ENCODE data around the gene SH3D19.
"Not testable (repeated sequence)": the region's sequence is repeated elsewhere in the genome, so short reads cannot be mapped to it uniquely, and the experiment has no call there.

SH3D19 gene

GRCh38 chr4:151322570-151322969, 2.8 kb downstream of the SH3D19 start:
- no peak for DNase-seq (ENCODE audit: low read depth)

- not testable (repeated sequence) for DNase-seq (ENCODE audit: low read depth)
These were observed 3.2 kb downstream of the SH3D19 start for GRCh38 chr4:151322161-151322560.

- no peak for DNase-seq (ENCODE audit: low read depth)
These were observed 3.8 kb downstream of the SH3D19 start for GRCh38 chr4:151321586-151321985.

GRCh38 chr4:151319490-151319889, 5.9 kb downstream of the SH3D19 start:
- no peak for DNase-seq (ENCODE audit: low read depth)

GRCh38 chr4:151318307-151319006, 6.9 kb downstream of the SH3D19 start:
- no peak for DNase-seq (ENCODE audit: low read depth)

- DNase-seq (ENCODE audit: low read depth), result no peak
These were observed 8.8 kb downstream of the SH3D19 start for GRCh38 chr4:151316645-151317044.

GRCh38 chr4:151315212-151315886, 10.1 kb downstream of the SH3D19 start:
- no peak for DNase-seq (ENCODE audit: low read depth)

- DNase-seq (ENCODE audit: low read depth), result no peak
These were observed 10.9 kb downstream of the SH3D19 start for GRCh38 chr4:151314479-151314878.

- no peak for DNase-seq (ENCODE audit: low read depth)
These were observed 11.4 kb downstream of the SH3D19 start for GRCh38 chr4:151314010-151314355.

GRCh38 chr4:151313306-151314009, 11.9 kb downstream of the SH3D19 start:
- DNase-seq (ENCODE audit: low read depth), result no peak

- DNase-seq (ENCODE audit: low read depth), result no peak
These were observed 15.2 kb downstream of the SH3D19 start for GRCh38 chr4:151310124-151310728.

- no peak for DNase-seq (ENCODE audit: low read depth)
These were observed 20.6 kb downstream of the SH3D19 start for GRCh38 chr4:151304755-151305154.

GRCh38 chr4:151304226-151304625, 21.2 kb downstream of the SH3D19 start:
- no peak for DNase-seq (ENCODE audit: low read depth)

GRCh38 chr4:151302432-151302831, 23.0 kb downstream of the SH3D19 start:
- DNase-seq (ENCODE audit: low read depth), result no peak

GRCh38 chr4:151297170-151297569, 28.2 kb downstream of the SH3D19 start:
- DNase-seq (ENCODE audit: low read depth), result no peak

GRCh38 chr4:151296227-151296626, 29.2 kb downstream of the SH3D19 start:
- DNase-seq (ENCODE audit: low read depth), result no peak

- no peak for DNase-seq (ENCODE audit: low read depth)
These were observed 30.4 kb downstream of the SH3D19 start for GRCh38 chr4:151294833-151295496.

- no peak for DNase-seq (ENCODE audit: low read depth)
These were observed 33.4 kb downstream of the SH3D19 start for GRCh38 chr4:151292038-151292437.

GRCh38 chr4:151291485-151291884, 33.9 kb downstream of the SH3D19 start:
- no peak for DNase-seq (ENCODE audit: low read depth)

GRCh38 chr4:151287409-151287808, 38.0 kb downstream of the SH3D19 start:
- no peak for DNase-seq (ENCODE audit: low read depth)

GRCh38 chr4:151284534-151285245, 40.7 kb downstream of the SH3D19 start:
- no peak for DNase-seq (ENCODE audit: low read depth)

Measured in stimulated activated CD8-positive, alpha-beta memory T cell treated with anti-CD3 and anti-CD28 coated beads, Interleukin-15, amount 100 ng/mL, for 24 hours (primary cell).